HG02973 (cell line): ENCODE data around the gene HSD17B12.

ENCODE experiments used
- ATAC-seq: cut with Tn5 transposase; IDR thresholded peaks from one replicate; pipeline ENCODE4 v1.9.1; 2021; ENCODE audit warnings: moderate library complexity; ENCODE audit not compliant: unreplicated experiment

Gene HSD17B12

DNA sequence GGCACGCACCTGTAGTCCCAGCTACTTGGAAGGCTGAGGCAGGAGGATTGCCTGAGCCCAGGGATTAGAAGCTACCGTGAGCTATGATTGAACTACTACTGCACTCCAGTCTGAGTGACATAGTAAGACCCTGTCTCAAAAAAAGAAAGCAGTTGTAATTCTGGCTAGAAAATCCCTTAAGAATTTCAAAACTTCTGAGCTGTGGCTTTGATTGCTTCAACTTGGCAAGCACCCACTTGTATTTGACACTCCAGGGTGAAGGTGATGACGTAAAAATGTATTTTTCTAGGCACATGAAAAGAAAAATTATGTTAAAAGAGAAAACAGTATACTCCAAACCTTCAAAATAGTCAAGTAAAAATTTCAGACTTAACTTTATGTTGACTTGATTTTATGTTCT, 176.5 kb downstream of the HSD17B12 start:
- no peak for ATAC-seq

- no peak for ATAC-seq
These were observed 180.6 kb downstream of the HSD17B12 start for GRCh38 chr11:43861141-43861540.

DNA sequence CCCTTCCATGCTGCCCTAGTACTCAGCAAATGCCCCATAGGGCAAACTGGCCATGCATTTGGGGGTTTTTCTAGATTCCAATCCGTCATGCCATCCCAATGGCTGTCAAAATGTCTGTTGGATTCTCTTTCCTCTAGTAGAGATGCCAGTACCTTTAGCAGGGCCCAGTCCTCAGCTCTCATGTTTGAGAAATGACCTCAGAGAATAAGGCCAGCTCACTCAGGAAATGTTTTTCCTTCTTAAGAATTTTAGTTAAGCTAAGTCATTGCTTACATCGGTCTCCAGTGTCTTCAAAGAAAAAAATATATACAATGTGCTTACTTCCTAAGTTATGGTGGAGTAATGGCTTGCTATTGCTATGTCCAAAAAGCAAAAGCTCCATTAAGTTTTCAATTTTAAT, 186.0 kb downstream of the HSD17B12 start:
- no peak for ATAC-seq

DNA sequence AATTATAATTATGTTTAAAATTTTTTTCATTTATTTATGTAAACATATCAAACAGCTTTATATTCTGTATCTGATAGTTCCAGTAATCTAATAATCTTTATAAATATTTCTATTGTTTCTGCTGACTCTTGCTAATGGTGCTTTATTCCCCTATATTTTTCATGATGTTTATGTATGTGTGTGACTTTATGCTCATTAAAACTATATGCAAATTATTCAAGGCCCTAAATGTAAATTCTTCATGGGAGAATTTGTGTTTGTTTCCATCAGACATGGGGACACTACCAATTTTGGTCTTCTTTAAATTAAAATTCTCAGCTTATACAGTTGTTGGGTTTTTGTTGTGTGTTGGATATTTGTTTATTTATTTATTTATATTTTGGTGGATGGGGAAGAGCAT, 186.4 kb downstream of the HSD17B12 start:
- no peak for ATAC-seq

DNA sequence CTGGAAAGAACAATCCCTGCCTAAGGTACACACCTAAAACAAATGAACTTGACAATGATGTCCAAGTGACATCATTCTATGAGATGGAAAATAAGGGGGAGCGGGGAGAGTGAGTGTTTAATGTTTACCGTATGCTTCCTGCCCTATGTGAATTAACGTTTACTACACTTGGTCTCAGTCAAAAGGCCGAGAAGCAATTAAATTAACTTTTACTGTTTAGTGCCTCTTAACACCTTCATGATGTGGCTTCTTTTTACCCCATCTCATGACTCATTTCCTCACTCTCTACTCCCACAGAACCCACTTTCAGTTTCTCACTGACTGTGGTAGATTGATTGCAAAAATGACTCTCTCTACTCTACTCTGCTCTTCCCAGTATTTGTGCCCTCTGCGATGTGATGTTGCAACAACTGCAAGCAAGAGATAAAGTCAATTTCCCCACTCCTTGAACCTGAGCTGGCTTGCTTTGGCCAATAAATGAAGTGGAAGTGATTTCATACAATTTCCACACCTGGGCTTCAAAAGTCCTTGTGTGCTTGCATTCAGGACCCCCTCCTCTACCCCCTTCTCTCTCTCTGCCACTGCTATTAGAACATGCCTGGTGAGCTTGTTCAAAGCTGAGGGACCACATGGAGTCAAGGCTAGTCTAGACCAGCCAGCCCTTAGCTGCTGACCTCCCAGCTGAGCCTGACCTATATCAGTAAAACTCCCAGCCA, 188.5 kb downstream of the HSD17B12 start:
- ATAC-seq = peak; percentile 100

GRCh38 chr11:43871051-43871450, 190.5 kb downstream of the HSD17B12 start:
- ATAC-seq = no peak

GRCh38 chr11:43872995-43873394, 192.5 kb downstream of the HSD17B12 start:
- ATAC-seq = no peak

DNA sequence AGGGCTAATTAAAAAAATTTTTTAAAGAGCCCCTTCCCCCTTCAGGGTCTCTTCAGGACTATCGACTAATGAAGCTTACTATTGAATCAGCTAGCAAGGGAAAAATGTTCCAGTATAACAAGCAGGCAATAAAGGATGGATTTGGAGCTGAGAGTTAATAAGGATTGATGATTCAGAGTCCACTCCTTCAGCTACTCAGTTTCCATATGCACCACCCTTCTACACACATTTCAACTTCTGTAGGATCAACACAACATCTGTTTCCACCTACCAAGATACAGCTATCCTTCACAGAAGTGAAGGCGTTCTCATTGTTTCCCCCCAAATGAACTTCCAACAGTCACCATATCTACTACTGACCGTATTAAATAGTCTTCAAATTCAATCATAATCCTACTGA, 193.5 kb downstream of the HSD17B12 start:
- ATAC-seq = no peak

DNA sequence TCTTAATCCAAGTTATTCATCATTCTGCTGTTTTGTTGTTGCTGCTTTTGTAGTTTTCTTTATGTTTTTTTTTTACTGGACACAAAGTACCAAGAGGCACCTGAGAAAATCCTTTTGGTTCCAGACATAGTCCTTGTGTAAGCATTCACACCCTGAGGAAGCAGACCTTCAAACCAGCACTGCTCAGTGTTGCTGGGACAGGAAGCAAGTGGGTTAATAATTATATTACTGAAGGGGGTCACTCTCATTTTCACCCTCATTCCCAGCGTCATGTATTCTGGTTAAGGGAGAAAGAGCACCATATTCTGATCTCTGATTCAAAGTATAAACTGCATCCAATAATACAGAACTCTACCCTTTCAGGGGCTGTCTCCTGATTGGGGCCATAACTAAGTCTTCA, 194.2 kb downstream of the HSD17B12 start:
- no peak for ATAC-seq

- no peak for ATAC-seq
These were observed 199.5 kb downstream of the HSD17B12 start for GRCh38 chr11:43879789-43880639.

DNA sequence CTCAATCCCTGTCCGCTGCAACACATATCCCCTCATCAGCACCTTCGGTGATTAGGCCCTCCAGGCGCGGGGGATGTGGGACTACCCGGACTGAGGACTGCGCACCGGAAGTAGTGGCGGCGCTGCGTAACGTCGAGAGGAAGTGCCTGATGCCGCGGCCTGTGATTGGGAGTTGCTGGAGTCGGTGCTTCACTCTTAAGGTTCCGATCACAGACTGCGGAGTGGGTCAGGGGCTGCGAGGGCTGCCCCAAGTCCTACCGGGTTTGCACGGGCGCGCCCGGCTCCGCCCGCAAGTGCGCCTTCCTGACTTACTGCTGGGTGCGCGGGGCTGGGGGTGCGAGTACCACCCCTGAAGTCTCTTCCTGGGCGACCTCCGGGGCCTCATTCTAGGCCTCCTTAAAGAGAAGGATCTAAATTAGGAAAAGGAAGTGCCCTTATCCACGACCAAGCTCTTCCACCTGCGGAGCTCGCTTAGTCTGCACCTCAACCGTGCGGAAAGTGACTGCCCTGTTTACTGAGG, 200.2 kb downstream of the HSD17B12 start, which contains the start of gene ALKBH3:
Gene ALKBH3 (plus strand): TSS at position 192 of the 520 bp plus-strand sequence. CDS start 1,822 bp downstream, outside the sequence.
- peak; percentile 98 for ATAC-seq

DNA sequence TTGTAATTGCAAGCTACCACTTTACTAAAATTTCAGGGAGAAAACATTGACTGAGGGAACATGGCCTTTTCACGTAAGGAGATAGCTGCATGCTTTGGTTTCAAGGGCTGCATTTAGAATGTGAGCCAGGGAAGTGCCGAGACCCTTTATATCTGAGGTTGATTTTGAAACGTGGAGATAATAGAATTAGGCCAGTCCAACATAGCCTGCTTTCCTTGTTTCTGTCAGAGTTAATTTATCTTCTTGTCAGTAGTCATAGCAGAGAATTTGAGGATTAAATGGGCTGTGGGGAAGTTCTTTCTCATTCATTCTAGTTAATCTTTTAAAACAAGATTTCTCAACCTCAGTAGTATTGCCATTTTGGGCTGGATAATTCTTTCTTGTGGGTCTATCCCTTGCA, 212.3 kb downstream of the HSD17B12 start:
- no peak for ATAC-seq

GRCh38 chr11:43894546-43894945, 214.0 kb downstream of the HSD17B12 start:
- ATAC-seq = no peak

DNA sequence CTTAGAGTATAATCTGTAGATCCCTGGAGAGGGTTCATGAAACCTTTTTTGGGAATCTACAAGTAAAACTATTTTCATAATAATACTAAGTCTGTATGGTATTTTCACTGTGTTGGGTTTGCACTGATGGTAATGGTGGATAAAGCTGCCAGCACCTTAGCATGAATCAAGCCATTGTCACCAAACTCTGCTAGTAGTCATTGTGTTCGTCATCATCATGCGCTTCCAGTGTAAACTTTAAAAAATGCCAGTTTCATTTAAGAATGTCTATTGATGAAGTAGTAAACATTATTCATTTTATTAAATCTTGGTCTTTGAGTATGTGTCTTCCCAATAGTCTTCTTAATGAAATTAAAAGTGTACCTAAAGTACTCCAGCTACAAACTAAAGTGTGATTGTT, 215.1 kb downstream of the HSD17B12 start:
- ATAC-seq = no peak

DNA sequence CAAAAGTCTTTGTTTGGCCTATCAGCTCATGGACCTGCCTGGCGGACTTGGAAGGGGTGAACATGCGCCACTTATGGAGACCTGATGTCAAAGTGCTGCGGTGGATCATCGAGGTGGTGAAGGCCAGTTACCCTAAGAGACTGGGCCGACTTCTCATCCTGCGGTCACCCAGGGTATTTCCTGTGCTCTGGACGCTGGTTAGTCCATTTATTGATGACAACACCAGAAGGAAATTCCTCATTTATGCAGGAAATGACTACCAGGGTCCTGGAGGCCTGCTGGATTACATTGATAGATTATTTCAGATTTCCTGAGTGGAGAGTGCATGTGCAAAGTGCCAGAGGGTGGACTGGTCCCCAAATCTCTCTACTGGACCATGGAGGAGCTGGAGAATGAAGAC, 218.0 kb downstream of the HSD17B12 start:
- no peak for ATAC-seq

- ATAC-seq = no peak
These were observed 218.6 kb downstream of the HSD17B12 start for GRCh38 chr11:43899094-43899493.

DNA sequence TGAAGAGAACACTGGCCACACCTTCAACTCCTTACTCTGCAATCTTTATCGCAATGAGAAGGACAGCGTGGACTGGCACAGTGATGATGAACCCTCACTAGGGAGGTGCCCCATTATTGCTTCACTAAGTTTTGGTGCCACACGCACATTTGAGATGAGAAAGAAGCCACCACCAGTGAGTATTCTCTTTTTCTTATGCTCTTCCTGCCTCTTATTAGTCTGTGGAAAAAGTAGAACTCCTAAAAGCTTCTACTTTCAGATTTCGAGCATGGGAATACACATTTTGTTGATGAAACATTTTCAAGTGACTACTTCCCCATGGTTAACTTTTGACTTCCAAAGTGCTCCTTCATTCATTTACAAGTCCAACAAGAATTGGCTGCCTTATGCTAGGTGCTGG, 221.0 kb downstream of the HSD17B12 start:
- ATAC-seq = no peak

DNA sequence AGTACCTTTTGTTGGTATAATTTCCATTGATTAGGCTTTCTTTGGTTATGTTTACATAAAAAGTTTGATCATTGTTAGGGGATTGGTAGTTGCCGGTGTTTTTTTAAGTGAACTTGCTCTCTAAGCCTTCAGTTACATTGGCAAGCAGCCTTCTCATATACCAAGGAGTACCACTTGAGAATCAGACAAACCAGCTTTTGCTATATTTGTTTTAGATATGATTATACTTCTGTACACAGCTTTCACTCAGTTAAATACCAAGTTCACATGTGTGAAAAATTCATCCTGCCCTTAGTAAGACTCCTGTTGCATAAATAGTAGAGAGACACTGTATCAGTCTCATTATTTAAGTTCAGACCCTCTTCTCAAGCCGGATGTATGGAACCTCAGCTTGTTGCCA, 222.5 kb downstream of the HSD17B12 start:
- ATAC-seq = no peak

GRCh38 chr11:43903969-43904368, 223.4 kb downstream of the HSD17B12 start:
- ATAC-seq = no peak

DNA sequence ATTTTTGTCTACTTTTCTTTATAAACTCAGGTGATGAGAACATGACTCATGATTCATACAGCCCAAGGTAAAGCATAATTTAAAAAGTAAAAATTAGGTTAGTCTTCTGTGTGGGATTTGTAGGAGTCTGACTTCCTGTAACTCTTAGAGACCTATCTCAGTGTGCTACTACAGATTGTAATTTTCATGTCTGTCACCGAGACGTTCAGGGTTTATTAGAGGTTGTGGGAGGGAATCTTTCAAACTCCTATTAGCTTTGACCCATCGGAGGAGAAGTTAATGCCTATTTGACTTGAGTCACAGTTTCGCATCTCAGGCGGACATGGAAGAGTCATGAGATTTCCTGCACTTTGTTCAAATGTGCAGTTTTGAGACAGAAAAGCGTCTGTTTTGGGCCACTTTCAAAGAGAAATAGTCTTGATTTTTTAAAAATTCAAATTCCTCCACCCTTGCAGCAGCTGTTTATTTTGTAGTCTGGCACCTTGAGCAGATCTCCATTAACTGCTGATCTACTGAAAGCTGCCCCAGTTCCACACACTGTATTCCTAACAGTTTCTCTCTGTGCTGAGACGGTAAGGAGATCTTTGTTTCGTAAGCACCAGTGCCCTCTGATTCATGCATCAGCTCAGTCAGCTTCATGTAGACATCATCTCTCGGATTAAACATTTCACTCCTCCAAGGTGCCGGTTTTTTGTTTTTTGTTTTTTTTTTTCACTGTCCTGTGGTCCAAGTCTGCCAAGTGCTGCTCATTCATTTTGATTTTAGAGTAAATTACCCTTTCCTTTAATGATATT, 224.4 kb downstream of the HSD17B12 start:
- ATAC-seq = no peak

GRCh38 chr11:43905813-43906241, 225.3 kb downstream of the HSD17B12 start:
- ATAC-seq = no peak
